ENCODE data around the gene ALDH3B1. TPM values are rescaled to one million over a fixed set of nuclear protein-coding genes. Genes with fewer than 3 reads are reported as not detected.
A peak's percentile ranks its signal among the peaks of the same experiment; 100 is the strongest.
"Not testable (repeated sequence)": the region's sequence is repeated elsewhere in the genome, so short reads cannot be mapped to it uniquely, and the experiment has no call there.

ALDH3B1 gene
- total RNA-seq = 1 to 10 TPM; 6.2 to 8.9 TPM
- long read RNA-seq, partial matches to known transcripts = 0 of 5 reads
- long read RNA-seq, other reads (novel, unspliced or antisense) = 3 of 5 reads

- DNase-seq (peak; percentile 93), ATAC-seq (peak; percentile 81 to 86)
- intact Hi-C loops (cut with DNase I) = no loop called here
Observed at GRCh38 chr11:68010090-68011041, at the start of gene ALDH3B1. ALDH3B1 (plus strand) TSS chr11:68010327; CDS start chr11:68015298, 4,971 bp downstream.

GRCh38 chr11:67963217-67963616 is 46.9 kb upstream of the ALDH3B1 start:
- intact Hi-C loops (cut with DNase I); ATAC-seq; DNase-seq: not testable (repeated sequence)

- DNase-seq; intact Hi-C loops (cut with DNase I); ATAC-seq: not testable (repeated sequence)
Observed at GRCh38 chr11:67963879-67964278, 46.2 kb upstream of the ALDH3B1 start.

- ATAC-seq; DNase-seq; intact Hi-C loops (cut with DNase I): not testable (repeated sequence)
Observed at GRCh38 chr11:67964746-67965145, 45.4 kb upstream of the ALDH3B1 start.

GRCh38 chr11:67965830-67966348 is 44.2 kb upstream of the ALDH3B1 start:
- ATAC-seq; DNase-seq; intact Hi-C loops (cut with DNase I): not testable (repeated sequence)

GRCh38 chr11:67974746-67975145 is 35.4 kb upstream of the ALDH3B1 start:
- ATAC-seq; intact Hi-C loops (cut with DNase I); DNase-seq: not testable (repeated sequence)

- ATAC-seq; DNase-seq; intact Hi-C loops (cut with DNase I): not testable (repeated sequence)
Observed at GRCh38 chr11:67978766-67979418, 31.2 kb upstream of the ALDH3B1 start.

- ATAC-seq; intact Hi-C loops (cut with DNase I); DNase-seq: not testable (repeated sequence)
Observed at GRCh38 chr11:67981226-67981625, 28.9 kb upstream of the ALDH3B1 start.

GRCh38 chr11:67982255-67982857 is 27.8 kb upstream of the ALDH3B1 start:
- ATAC-seq; intact Hi-C loops (cut with DNase I); DNase-seq: not testable (repeated sequence)

- intact Hi-C loops (cut with DNase I) = no loop called here
- DNase-seq (no peak), ATAC-seq (no peak)
Observed at GRCh38 chr11:67983951-67984350, 26.2 kb upstream of the ALDH3B1 start.

GRCh38 chr11:67985302-67985701 is 24.8 kb upstream of the ALDH3B1 start:
- DNase-seq; intact Hi-C loops (cut with DNase I); ATAC-seq: not testable (repeated sequence)

- DNase-seq; intact Hi-C loops (cut with DNase I): not testable (repeated sequence)
- ATAC-seq = peak in 1 of 2 donors; percentile 75
Observed at GRCh38 chr11:67990546-67991346, 19.4 kb upstream of the ALDH3B1 start.

GRCh38 chr11:67991347-67992121 is 18.6 kb upstream of the ALDH3B1 start:
- intact Hi-C loops (cut with DNase I); DNase-seq: not testable (repeated sequence)

GRCh38 chr11:67993821-67994220 is 16.3 kb upstream of the ALDH3B1 start:
- DNase-seq; intact Hi-C loops (cut with DNase I): not testable (repeated sequence)

More at GRCh38 chr11:67991347-67992121, 18.6 kb upstream of the ALDH3B1 start:
- not testable (repeated sequence) for ATAC-seq

GRCh38 chr11:67994387-67994786 is 15.7 kb upstream of the ALDH3B1 start:
- ATAC-seq; DNase-seq; intact Hi-C loops (cut with DNase I): not testable (repeated sequence)

More at GRCh38 chr11:67993821-67994220, 16.3 kb upstream of the ALDH3B1 start:
- not testable (repeated sequence) for ATAC-seq

GRCh38 chr11:67995129-67995528 is 15.0 kb upstream of the ALDH3B1 start:
- ATAC-seq; DNase-seq; intact Hi-C loops (cut with DNase I): not testable (repeated sequence)

GRCh38 chr11:67995579-67995978 is 14.5 kb upstream of the ALDH3B1 start:
- intact Hi-C loops (cut with DNase I); ATAC-seq; DNase-seq: not testable (repeated sequence)

Data from left cardiac atrium (tissue), 4 donors.